Loucy (cell line): ENCODE measurements around the gene MRTFA.

Source experiments
- EZH2phosphoT487 ChIP-seq: fragments of 200-600 bp; IDR thresholded peaks from 2 replicates; pipeline ENCODE4 v1.6.1; 2018; ENCODE audit warnings: antibody characterized with exemption, mild to moderate bottlenecking, moderate library complexity, borderline replicate concordance
- TF ChIP-seq, protein P1 (sequence below): fragments of 200-600 bp; sonication (generic); conservative IDR thresholded peaks from 2 replicates; pipeline ENCODE4 v1.5.1; 2014; ENCODE audit warnings: mild to moderate bottlenecking, antibody characterized with exemption, low read length

DNA sequence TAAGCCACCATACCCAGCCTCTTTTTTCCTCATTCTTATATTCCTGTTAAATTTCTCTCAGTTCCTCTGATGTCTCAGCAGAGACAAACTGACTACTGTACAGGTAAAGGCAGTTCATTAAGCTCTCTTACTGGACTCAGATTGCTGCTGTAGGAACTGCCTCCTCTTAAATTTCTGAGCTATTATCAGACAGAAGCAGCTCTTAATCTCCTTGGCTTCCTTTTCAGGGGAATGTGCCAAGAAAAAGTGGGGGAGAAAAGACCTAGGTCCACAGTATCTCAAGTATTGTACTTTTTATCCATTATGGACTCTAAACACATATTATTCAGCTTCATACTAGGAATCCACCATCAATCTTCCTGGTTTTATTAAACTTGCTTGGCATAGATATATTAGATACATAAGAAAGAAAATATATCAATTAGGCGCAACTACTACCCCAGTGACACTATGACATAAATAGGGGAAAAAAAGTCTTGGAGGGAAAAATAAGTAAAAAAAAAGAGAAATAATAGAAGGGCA, 26.1 kb downstream of the MRTFA start:
- TF ChIP-seq, protein P1, sequence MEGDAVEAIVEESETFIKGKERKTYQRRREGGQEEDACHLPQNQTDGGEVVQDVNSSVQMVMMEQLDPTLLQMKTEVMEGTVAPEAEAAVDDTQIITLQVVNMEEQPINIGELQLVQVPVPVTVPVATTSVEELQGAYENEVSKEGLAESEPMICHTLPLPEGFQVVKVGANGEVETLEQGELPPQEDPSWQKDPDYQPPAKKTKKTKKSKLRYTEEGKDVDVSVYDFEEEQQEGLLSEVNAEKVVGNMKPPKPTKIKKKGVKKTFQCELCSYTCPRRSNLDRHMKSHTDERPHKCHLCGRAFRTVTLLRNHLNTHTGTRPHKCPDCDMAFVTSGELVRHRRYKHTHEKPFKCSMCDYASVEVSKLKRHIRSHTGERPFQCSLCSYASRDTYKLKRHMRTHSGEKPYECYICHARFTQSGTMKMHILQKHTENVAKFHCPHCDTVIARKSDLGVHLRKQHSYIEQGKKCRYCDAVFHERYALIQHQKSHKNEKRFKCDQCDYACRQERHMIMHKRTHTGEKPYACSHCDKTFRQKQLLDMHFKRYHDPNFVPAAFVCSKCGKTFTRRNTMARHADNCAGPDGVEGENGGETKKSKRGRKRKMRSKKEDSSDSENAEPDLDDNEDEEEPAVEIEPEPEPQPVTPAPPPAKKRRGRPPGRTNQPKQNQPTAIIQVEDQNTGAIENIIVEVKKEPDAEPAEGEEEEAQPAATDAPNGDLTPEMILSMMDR = no peak
- no peak for TF ChIP-seq EZH2phosphoT487
